DND-41 (cell line): ENCODE data around the gene ULK2.
"Not testable (repeated sequence)": the region's sequence is repeated elsewhere in the genome, so short reads cannot be mapped to it uniquely, and the experiment has no call there.

Experiments
- ATAC-seq: fragments of 200-7000 bp; cut with Tn5 transposase; 3 replicates; pipeline ENCODE4 v1.9.1; 2021; ENCODE audit warnings: low read depth; ENCODE audit not compliant: insufficient read depth
- DNase-seq: peaks from one replicate; pipeline ENCODE4 v3.0.0-alpha.2; 2020
- H2AFZ ChIP-seq: 2 replicates; pipeline ENCODE4 v1.6.0; 2012; ENCODE audit warnings: low read depth, low read length
- H3K27ac ChIP-seq: 2 replicates; pipeline ENCODE4 v1.5.1; 2012; ENCODE audit warnings: low read length, inconsistent platforms
- H3K27me3 ChIP-seq: fragments of 200-600 bp; sonication (generic); 2 replicates; pipeline ENCODE4 v1.6.0; 2012; ENCODE audit warnings: low read length, mild to moderate bottlenecking, inconsistent platforms; ENCODE audit not compliant: insufficient read depth, poor library complexity
- H3K36me3 ChIP-seq: 2 replicates; pipeline ENCODE4 v1.5.1; 2012; ENCODE audit warnings: low read length, inconsistent platforms; ENCODE audit not compliant: insufficient read depth
- H3K4me1 ChIP-seq: 2 replicates; pipeline ENCODE4 v1.5.1; 2012; ENCODE audit warnings: mild to moderate bottlenecking, low read length; ENCODE audit not compliant: insufficient read depth
- H3K4me2 ChIP-seq: 2 replicates; pipeline ENCODE4 v1.6.0; 2012; ENCODE audit warnings: mild to moderate bottlenecking, moderate library complexity, low read length, inconsistent platforms; ENCODE audit not compliant: insufficient read depth
- H3K4me3 ChIP-seq, 2 experiments: fragments of 200-600 bp in 1 of 2; shearing (Covaris generic) in 1 of 2; 2 replicates each; pipeline ENCODE4 v1.5.1; 2012 to 2016; ENCODE audit warnings: inconsistent platforms in 2 of 2, low read length in 2 of 2, mild to moderate bottlenecking in 2 of 2, low read depth in 1 of 2, moderate library complexity in 1 of 2
- H3K79me2 ChIP-seq: 2 replicates; pipeline ENCODE4 v1.6.0; 2012; ENCODE audit warnings: low read length, inconsistent platforms; ENCODE audit not compliant: insufficient read depth
- H3K9ac ChIP-seq: 2 replicates; pipeline ENCODE4 v1.6.0; 2012; ENCODE audit warnings: low read depth, mild to moderate bottlenecking, inconsistent platforms, low read length, moderate library complexity
- H3K9me3 ChIP-seq: 2 replicates; pipeline ENCODE4 v1.5.1; 2012; ENCODE audit warnings: low read length, moderate library complexity, mild to moderate bottlenecking, inconsistent platforms; ENCODE audit not compliant: insufficient read depth, severe bottlenecking
- H4K20me1 ChIP-seq: 2 replicates; pipeline ENCODE4 v1.6.0; 2012; ENCODE audit warnings: low read length; ENCODE audit not compliant: insufficient read depth
- CTCF ChIP-seq: IDR thresholded peaks from 2 replicates; pipeline ENCODE4 v1.5.1; 2012; ENCODE audit warnings: borderline replicate concordance, low read length, moderate library complexity, mild to moderate bottlenecking; ENCODE audit not compliant: poor library complexity, severe bottlenecking; ENCODE audit errors: extremely low read depth
- EZH2 ChIP-seq: IDR thresholded peaks from 3 replicates; pipeline ENCODE4 v1.6.1; 2012; ENCODE audit warnings: borderline replicate concordance, low read depth, mild to moderate bottlenecking, moderate library complexity, low read length, inconsistent platforms; ENCODE audit not compliant: severe bottlenecking

ULK2 gene

GRCh38 chr17:19768046-19768782 lies 99.5 kb downstream of the ULK2 start:
- H3K27ac ChIP-seq = no peak overlapping the region
- H2AFZ ChIP-seq = no peak overlapping the region
- ATAC-seq = no peak
- peaks cover 11% of the 10 kb centered on the region for H3K27me3 ChIP-seq
- no peaks in the 10 kb centered on the region for H3K36me3 ChIP-seq
- TF ChIP-seq EZH2 (no peak), CTCF (no peak)
- no peaks in the 10 kb centered on the region for H3K79me2 ChIP-seq
- H3K4me1 ChIP-seq = no peaks in the 10 kb centered on the region
- H3K4me2 ChIP-seq = no peak overlapping the region
- H4K20me1 ChIP-seq = no peaks in the 10 kb centered on the region; the same call in 1 of the 2 replicates
- no peak overlapping the region for H3K9ac ChIP-seq
- no peaks in the 10 kb centered on the region for H3K9me3 ChIP-seq
- H3K4me3 ChIP-seq = no peak overlapping the region
- no peak for DNase-seq

- Histone ChIP-seq H3K36me3 (no peaks in the 10 kb centered on the region), H2AFZ (no peak overlapping the region)
- ATAC-seq = peak; percentile 94
Observed at GRCh38 chr17:19766421-19767270, 101.1 kb downstream of the ULK2 start.

GRCh38 chr17:19766016-19766415 lies 101.7 kb downstream of the ULK2 start:
- H3K4me1 ChIP-seq = no peaks in the 10 kb centered on the region
- no peak overlapping the region for H2AFZ ChIP-seq
- TF ChIP-seq EZH2 (no peak), CTCF (no peak)
- H3K4me2 ChIP-seq = no peak overlapping the region
- H3K9ac ChIP-seq = no peak overlapping the region
- no peaks in the 10 kb centered on the region for H3K79me2 ChIP-seq
- no peaks in the 10 kb centered on the region for H3K36me3 ChIP-seq
- no peaks in the 10 kb centered on the region; the same call in 1 of the 2 replicates for H4K20me1 ChIP-seq
- ATAC-seq (no peak), DNase-seq (no peak)
- no peak overlapping the region for H3K4me3 ChIP-seq
- no peak overlapping the region for H3K27ac ChIP-seq
- H3K9me3 ChIP-seq = no peaks in the 10 kb centered on the region
- no peaks in the 10 kb centered on the region for H3K27me3 ChIP-seq

More at GRCh38 chr17:19766421-19767270, 101.1 kb downstream of the ULK2 start:
- Histone ChIP-seq H3K27ac (no peak overlapping the region), H3K9ac (no peak overlapping the region), H3K27me3 (peaks cover 5% of the 10 kb centered on the region), H3K4me3 (no peak overlapping the region), H4K20me1 (no peaks in the 10 kb centered on the region; the same call in 1 of the 2 replicates), H3K79me2 (no peaks in the 10 kb centered on the region), H3K4me2 (no peak overlapping the region), H3K9me3 (no peaks in the 10 kb centered on the region), H3K4me1 (no peaks in the 10 kb centered on the region)
- peak; percentile 63 for DNase-seq
- TF ChIP-seq CTCF (peak; percentile 95), EZH2 (no peak)

GRCh38 chr17:19763991-19764390 lies 103.7 kb downstream of the ULK2 start:
- not testable (repeated sequence) for DNase-seq, H3K4me3 ChIP-seq, H3K27ac ChIP-seq, H2AFZ ChIP-seq, H3K36me3 ChIP-seq, H3K4me2 ChIP-seq, H4K20me1 ChIP-seq, H3K4me1 ChIP-seq, H3K9ac ChIP-seq, H3K79me2 ChIP-seq, H3K27me3 ChIP-seq, ATAC-seq, H3K9me3 ChIP-seq
